SK-N-SH treated with all-trans-retinoic acid at 6 μM for 48 hours (cell line): ENCODE measurements around the gene UBXN10.

Source experiments
- ARNTL ChIP-seq: fragments of 450-650 bp; formaldehyde crosslinking; IDR thresholded peaks from 2 replicates; pipeline ENCODE4 v1.5.0; 2020; ENCODE audit warnings: low read depth, mild to moderate bottlenecking, moderate library complexity, borderline replicate concordance
- CREB5 ChIP-seq: fragments of 250-450 bp; sonication (Bioruptor Pico); IDR thresholded peaks from 2 replicates; pipeline ENCODE4 v1.5.1; 2020; ENCODE audit warnings: low read depth, mild to moderate bottlenecking, moderate library complexity
- ESRRG ChIP-seq: fragments of 250-450 bp; sonication (Bioruptor Pico); IDR thresholded peaks from 2 replicates; pipeline ENCODE4 v1.6.1; 2021; ENCODE audit warnings: mild to moderate bottlenecking
- PATZ1 ChIP-seq: fragments of 250-450 bp; sonication (Bioruptor Pico); IDR thresholded peaks from 2 replicates; pipeline ENCODE4 v1.8.0; 2020; ENCODE audit warnings: mild to moderate bottlenecking, moderate library complexity, borderline replicate concordance
- PPARA ChIP-seq: fragments of 250-450 bp; sonication (Bioruptor Pico); IDR thresholded peaks from 2 replicates; pipeline ENCODE4 v1.5.0; 2020; ENCODE audit warnings: mild to moderate bottlenecking, borderline replicate concordance
- RARB ChIP-seq: fragments of 250-450 bp; sonication (Bioruptor Pico); IDR thresholded peaks from 2 replicates; pipeline ENCODE4 v1.8.0; 2021; ENCODE audit warnings: mild to moderate bottlenecking, moderate library complexity
- TCF4 ChIP-seq: fragments of 250-450 bp; sonication (Bioruptor Pico); IDR thresholded peaks from 2 replicates; pipeline ENCODE4 v1.8.0; 2021; ENCODE audit warnings: mild to moderate bottlenecking, moderate library complexity, borderline replicate concordance
- TOX ChIP-seq: fragments of 250-450 bp; sonication (Bioruptor Pico); IDR thresholded peaks from 2 replicates; pipeline ENCODE4 v1.8.0; 2021; ENCODE audit warnings: mild to moderate bottlenecking, moderate library complexity, borderline replicate concordance
- ZC3H10 ChIP-seq: fragments of 250-450 bp; sonication (Bioruptor Pico); IDR thresholded peaks from 2 replicates; pipeline ENCODE4 v1.5.1; 2021; ENCODE audit warnings: mild to moderate bottlenecking, moderate library complexity
- ZFP3 ChIP-seq: fragments of 250-450 bp; sonication (Bioruptor Pico); IDR thresholded peaks from 2 replicates; pipeline ENCODE4 v1.5.0; 2020; ENCODE audit warnings: mild to moderate bottlenecking, moderate library complexity
- ZFP30 ChIP-seq: fragments of 450-650 bp; formaldehyde crosslinking; IDR thresholded peaks from 2 replicates; pipeline ENCODE4 v1.5.0; 2022; ENCODE audit warnings: mild to moderate bottlenecking, moderate library complexity
- ZNF565 ChIP-seq: fragments of 450-650 bp; formaldehyde crosslinking; conservative IDR thresholded peaks from 2 replicates; pipeline ENCODE4 v1.5.0; 2020; ENCODE audit warnings: low read depth, mild to moderate bottlenecking, moderate library complexity
- ZNF70 ChIP-seq: fragments of 450-650 bp; formaldehyde crosslinking; IDR thresholded peaks from 2 replicates; pipeline ENCODE4 v1.5.0; 2020; ENCODE audit warnings: mild to moderate bottlenecking, moderate library complexity

GRCh38 chr1:20199403-20199802 is 13.5 kb downstream of the UBXN10 start:
- TF ChIP-seq ZFP3 (no peak), CREB5 (CRISPR knock-in tag) (no peak), TOX (CRISPR knock-in tag) (no peak), ARNTL (CRISPR knock-in tag) (no peak), ESRRG (no peak), PATZ1 (no peak), RARB (CRISPR knock-in tag) (no peak), PPARA (CRISPR knock-in tag) (no peak), TCF4 (CRISPR knock-in tag) (no peak), ZFP30 (CRISPR knock-in tag) (no peak), ZC3H10 (CRISPR knock-in tag) (no peak), ZNF565 (CRISPR knock-in tag) (no peak), ZNF70 (CRISPR knock-in tag) (no peak)
